Activated naive CD8-positive, alpha-beta T cell (primary cell): ENCODE results near the gene GJB3.
"Not testable (repeated sequence)": the region's sequence is repeated elsewhere in the genome, so short reads cannot be mapped to it uniquely, and the experiment has no call there.

ENCODE experiments used
- H3K27ac Mint-ChIP-seq: one replicate; pipeline ENCODE4 v1.8.0; 2021; ENCODE audit warnings: mixed read lengths
- H3K27me3 Mint-ChIP-seq: one replicate; pipeline ENCODE4 v1.8.0; 2021; ENCODE audit warnings: mixed read lengths
- H3K36me3 Mint-ChIP-seq: one replicate; pipeline ENCODE4 v1.8.0; 2021; ENCODE audit warnings: mixed read lengths
- H3K4me1 Mint-ChIP-seq: one replicate; pipeline ENCODE4 v1.8.0; 2021; ENCODE audit warnings: low read depth, mixed read lengths
- H3K4me3 Mint-ChIP-seq: one replicate; pipeline ENCODE4 v1.8.0; 2021; ENCODE audit warnings: mild to moderate bottlenecking, mixed read lengths
- H3K9me3 Mint-ChIP-seq: one replicate; pipeline ENCODE4 v1.8.0; 2021; ENCODE audit warnings: low read depth, mixed read lengths

The GJB3 gene

DNA sequence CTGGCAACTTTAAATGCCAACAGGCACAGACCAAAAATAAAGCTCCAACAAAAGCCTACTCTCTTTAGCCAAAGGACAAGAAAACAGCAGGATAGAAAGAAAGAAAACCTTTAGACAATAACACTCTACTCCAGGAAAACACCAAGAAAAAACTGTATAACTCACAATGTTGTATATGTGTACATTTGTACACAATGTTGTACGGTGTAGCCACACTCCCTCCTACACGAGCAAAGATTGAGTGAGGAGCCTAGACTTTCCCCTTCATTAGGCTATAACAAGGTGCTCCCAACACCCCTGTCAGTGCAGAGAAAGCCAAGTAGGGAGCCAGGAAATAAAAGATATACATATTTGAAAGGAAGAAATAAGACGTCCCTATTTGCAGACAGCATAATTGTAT is 35.8 kb downstream of the GJB3 start:
- Mint-ChIP-seq H3K27ac (no peak overlapping the region), H3K4me3 (no peak overlapping the region), H3K9me3 (no peaks in the 10 kb centered on the region), H3K27me3 (no peaks in the 10 kb centered on the region), H3K36me3 (peaks cover 2% of the 10 kb centered on the region), H3K4me1 (no peaks in the 10 kb centered on the region)

GRCh38 chr1:34818862-34819261 is 37.8 kb downstream of the GJB3 start:
- not testable (repeated sequence) for H3K4me3 Mint-ChIP-seq, H3K27ac Mint-ChIP-seq, H3K27me3 Mint-ChIP-seq, H3K9me3 Mint-ChIP-seq, H3K4me1 Mint-ChIP-seq, H3K36me3 Mint-ChIP-seq

- Mint-ChIP-seq H3K27ac (no peak overlapping the region), H3K9me3 (peaks cover 3% of the 10 kb centered on the region), H3K36me3 (peaks cover 2% of the 10 kb centered on the region), H3K4me1 (no peaks in the 10 kb centered on the region), H3K4me3 (no peak overlapping the region), H3K27me3 (no peaks in the 10 kb centered on the region)
Measured at GRCh38 chr1:34822202-34822601, 41.2 kb downstream of the GJB3 start.

GRCh38 chr1:34824817-34825454 is 43.9 kb downstream of the GJB3 start:
- no peaks in the 10 kb centered on the region for H3K4me1 Mint-ChIP-seq
- H3K36me3 Mint-ChIP-seq: no peaks in the 10 kb centered on the region
- H3K27ac Mint-ChIP-seq: no peak overlapping the region

DNA sequence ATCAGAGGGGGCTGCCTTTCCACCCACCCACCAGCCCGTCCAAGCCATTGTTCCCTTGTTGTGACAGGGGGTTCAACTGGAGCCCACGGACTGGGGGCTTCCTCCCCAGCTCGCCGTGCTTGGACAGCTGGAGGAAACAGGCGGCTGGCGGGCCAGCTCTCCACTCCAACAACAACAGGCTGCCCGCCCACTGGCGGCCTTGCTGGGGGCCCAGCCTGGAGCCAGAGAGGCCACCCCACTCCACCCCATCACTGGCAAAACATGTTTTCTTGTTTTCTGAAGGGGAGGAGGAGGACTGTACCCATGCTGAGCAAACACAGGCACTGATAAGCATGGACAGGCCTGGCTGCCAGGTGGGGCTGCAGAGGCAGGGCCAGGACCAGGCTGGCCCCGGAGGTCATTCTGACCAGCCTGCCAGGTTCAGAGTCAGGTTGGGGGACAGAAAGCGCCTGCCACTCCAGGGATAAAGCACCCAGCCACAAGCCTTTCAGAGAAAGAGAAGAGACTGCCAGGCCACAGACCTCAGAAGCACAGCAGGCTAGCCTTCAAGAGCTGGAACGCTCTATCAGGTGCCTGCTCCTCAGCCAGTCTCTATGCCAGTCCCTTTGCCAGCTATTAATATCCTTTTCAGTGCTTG is 44.6 kb downstream of the GJB3 start:
- Mint-ChIP-seq H3K4me1 (no peaks in the 10 kb centered on the region), H3K9me3 (peaks cover 3% of the 10 kb centered on the region), H3K27ac (no peak overlapping the region), H3K27me3 (no peaks in the 10 kb centered on the region), H3K36me3 (no peaks in the 10 kb centered on the region), H3K4me3 (no peak overlapping the region)

More at GRCh38 chr1:34824817-34825454, 43.9 kb downstream of the GJB3 start:
- Mint-ChIP-seq H3K9me3 (peaks cover 3% of the 10 kb centered on the region), H3K27me3 (no peaks in the 10 kb centered on the region), H3K4me3 (no peak overlapping the region)

DNA sequence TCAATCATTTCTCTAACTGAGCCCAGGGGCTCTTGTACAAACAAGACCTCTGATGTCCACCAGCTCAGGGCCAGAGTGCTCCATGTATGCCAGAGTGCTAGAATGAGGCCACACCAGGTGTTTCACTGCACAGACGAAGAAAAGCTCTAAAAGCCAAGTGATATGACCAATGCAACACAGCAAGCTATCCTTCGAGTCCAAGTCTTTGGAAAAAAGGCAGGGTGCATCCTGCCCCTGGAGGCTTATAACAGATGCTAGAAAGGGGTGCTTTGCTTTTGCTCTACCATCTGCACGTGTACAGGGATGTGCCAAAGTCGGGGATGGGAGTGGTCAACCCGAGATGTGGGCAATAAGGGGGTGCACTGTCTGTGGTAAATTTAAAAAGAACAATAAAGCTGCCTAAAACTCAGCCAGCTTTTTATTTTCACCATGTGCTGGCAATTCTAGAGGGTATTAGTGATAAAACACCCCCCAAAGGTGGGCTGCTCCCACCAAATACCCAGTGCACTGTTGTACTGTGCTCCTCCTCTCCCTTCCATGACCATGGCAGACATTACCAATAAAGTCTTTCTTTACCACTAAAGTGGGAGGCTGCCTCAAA is 46.4 kb downstream of the GJB3 start:
- Mint-ChIP-seq H3K27me3 (no peaks in the 10 kb centered on the region), H3K4me3 (no peak overlapping the region), H3K9me3 (peaks cover 3% of the 10 kb centered on the region), H3K27ac (no peak overlapping the region), H3K4me1 (no peaks in the 10 kb centered on the region), H3K36me3 (no peaks in the 10 kb centered on the region)

GRCh38 chr1:34828611-34829010 is 47.6 kb downstream of the GJB3 start:
- Mint-ChIP-seq H3K27me3 (no peaks in the 10 kb centered on the region), H3K36me3 (no peaks in the 10 kb centered on the region), H3K4me3 (no peak overlapping the region), H3K9me3 (peaks cover 3% of the 10 kb centered on the region), H3K4me1 (no peaks in the 10 kb centered on the region), H3K27ac (no peak overlapping the region)

GRCh38 chr1:34829250-34829649 is 48.2 kb downstream of the GJB3 start:
- H3K36me3 Mint-ChIP-seq: no peaks in the 10 kb centered on the region
- H3K27ac Mint-ChIP-seq: no peak overlapping the region
- no peaks in the 10 kb centered on the region for H3K9me3 Mint-ChIP-seq
- no peak overlapping the region for H3K4me3 Mint-ChIP-seq
- no peaks in the 10 kb centered on the region for H3K27me3 Mint-ChIP-seq
- no peaks in the 10 kb centered on the region for H3K4me1 Mint-ChIP-seq

DNA sequence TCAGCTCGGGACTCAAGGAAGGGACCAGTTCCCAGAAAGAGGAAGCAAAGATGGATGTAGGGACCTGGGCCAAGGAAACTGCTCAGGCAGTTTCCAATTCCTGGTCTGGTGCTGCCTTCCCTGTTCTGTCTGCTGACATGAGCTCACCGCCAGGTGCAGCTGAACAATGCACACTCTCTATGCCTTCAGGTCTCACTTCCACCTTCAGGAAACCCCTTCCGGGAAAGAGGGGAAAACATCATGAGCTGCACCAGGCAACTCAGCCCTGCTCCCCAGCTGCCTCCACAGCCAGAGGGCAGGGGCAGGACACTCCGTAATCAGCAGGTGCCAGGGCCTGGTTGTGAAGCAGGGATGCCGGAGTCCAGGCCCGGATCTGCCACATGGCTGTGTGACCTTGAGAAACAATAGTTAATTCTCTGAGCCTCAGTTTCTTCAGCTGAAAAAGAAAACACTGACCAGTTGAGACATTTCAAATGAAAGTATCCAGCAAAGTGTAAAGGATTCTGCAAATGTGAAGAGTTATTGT is 50.8 kb downstream of the GJB3 start:
- Mint-ChIP-seq H3K27ac (no peak overlapping the region), H3K4me1 (no peaks in the 10 kb centered on the region), H3K27me3 (no peaks in the 10 kb centered on the region), H3K4me3 (no peak overlapping the region), H3K36me3 (no peaks in the 10 kb centered on the region), H3K9me3 (no peaks in the 10 kb centered on the region)

GRCh38 chr1:34833711-34834110 is 52.7 kb downstream of the GJB3 start:
- H3K4me3 Mint-ChIP-seq: no peak overlapping the region
- H3K27me3 Mint-ChIP-seq: no peaks in the 10 kb centered on the region
- H3K4me1 Mint-ChIP-seq: no peaks in the 10 kb centered on the region
- no peaks in the 10 kb centered on the region for H3K9me3 Mint-ChIP-seq
- peaks cover 2% of the 10 kb centered on the region for H3K36me3 Mint-ChIP-seq
- no peak overlapping the region for H3K27ac Mint-ChIP-seq
